HG03439 (cell line): ENCODE results near the gene TMEM86A.

ENCODE experiments used
- ATAC-seq: cut with Tn5 transposase; IDR thresholded peaks from one replicate; pipeline ENCODE4 v1.9.1; 2021; ENCODE audit warnings: mild to moderate bottlenecking, moderate library complexity; ENCODE audit not compliant: unreplicated experiment

The TMEM86A gene

DNA sequence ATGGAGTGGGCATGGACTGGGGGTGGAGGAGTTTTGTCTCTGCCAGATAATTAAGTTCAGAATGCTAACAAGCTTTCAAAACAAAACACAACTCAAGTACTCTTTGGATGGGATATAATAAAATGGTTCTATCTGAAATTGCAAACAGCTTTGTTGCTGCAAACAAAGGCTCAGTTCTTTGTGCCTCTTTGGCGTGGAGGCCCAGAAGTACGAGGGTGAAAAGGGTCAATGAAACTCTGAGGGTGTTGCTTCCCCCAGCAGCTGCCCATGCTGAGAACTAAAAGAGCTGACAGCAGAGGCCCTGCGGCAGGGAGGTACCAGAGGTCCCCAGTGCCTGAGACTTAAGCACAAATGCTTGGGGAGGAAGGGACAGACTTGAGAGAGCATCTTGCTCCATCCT is 53.9 kb downstream of the TMEM86A start:
- no peak for ATAC-seq

DNA sequence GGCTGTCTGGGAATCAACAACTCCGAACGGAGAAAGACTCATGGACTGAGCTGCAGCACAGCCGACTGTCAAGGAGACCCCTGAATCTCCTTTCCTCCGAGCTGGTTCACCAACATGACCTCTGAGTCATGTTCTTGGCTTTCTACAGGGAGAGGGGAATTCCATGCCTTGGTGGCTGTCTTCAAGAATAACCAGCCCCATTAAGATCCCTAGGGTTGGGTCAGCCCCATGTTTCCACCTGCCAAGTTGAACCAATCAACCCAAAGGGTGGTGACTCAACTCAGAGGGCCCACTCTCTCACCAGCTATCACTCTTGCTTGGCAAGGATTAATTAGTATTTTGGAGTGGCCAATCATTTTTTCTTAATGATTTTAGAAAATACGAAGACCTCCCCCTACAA is 55.7 kb downstream of the TMEM86A start:
- no peak for ATAC-seq
